Tibial nerve (tissue), 4 donors: ENCODE data around the gene AHCTF1. TPM values are rescaled to one million over a fixed set of nuclear protein-coding genes. Genes with fewer than 3 reads are reported as not detected.

Experiments
- DNase-seq, 2 donors: peaks; one replicate each; pipeline ENCODE4 v3.0.0-alpha.2; 2019; ENCODE audit warnings: low spot score in 2 of 2
- H3K27ac ChIP-seq, 4 donors: fragments of 200-600 bp; sonication (generic) in 3 of 4; one replicate each; pipeline ENCODE4 v1.5.1; 2017 to 2019; ENCODE audit warnings: mild to moderate bottlenecking in 1 of 4
- H3K27me3 ChIP-seq, 2 donors: fragments of 200-600 bp; sonication (generic) in 1 of 2; one replicate each; pipeline versions ENCODE4 v1.5.1 to v1.6.0; 2017 to 2019
- H3K36me3 ChIP-seq, 3 donors: fragments of 200-600 bp; sonication (generic); one replicate each; pipeline ENCODE4 v1.5.1; 2018 to 2019
- H3K4me1 ChIP-seq, 4 donors: fragments of 200-600 bp; sonication (generic) in 3 of 4; one replicate each; pipeline ENCODE4 v1.5.1; 2017 to 2019
- H3K4me3 ChIP-seq, 4 donors: fragments of 200-600 bp; sonication (generic) in 3 of 4; one replicate each; pipeline ENCODE4 v1.5.1; 2017 to 2019; ENCODE audit warnings: mild to moderate bottlenecking in 1 of 4, moderate library complexity in 1 of 4
- H3K9me3 ChIP-seq, 4 donors: fragments of 200-600 bp; sonication (generic) in 3 of 4; one replicate each; pipeline ENCODE4 v1.5.1; 2017 to 2019
- EP300 ChIP-seq, 2 donors: sonication (generic); formaldehyde crosslinking; IDR thresholded peaks; one replicate each; pipeline ENCODE4 v1.6.1; 2017; ENCODE audit warnings: antibody characterized with exemption in 2 of 2, mild to moderate bottlenecking in 1 of 2
- POLR2A ChIP-seq, 2 donors: fragments of 450-650 bp; IDR thresholded peaks; one replicate each; pipeline ENCODE4 v1.6.1; 2017; ENCODE audit warnings: antibody characterized with exemption in 2 of 2, mild to moderate bottlenecking in 2 of 2, moderate library complexity in 2 of 2
- WGBS, 2 donors: methylation state at CpG; one replicate each; pipeline ENCODE4 v1.1.5; 2018; 5-methylcytosine and 5-hydroxymethylcytosine counted together
- total RNA-seq, 4 donors: library from RNA; depleted of rRNA; stranded (reverse); fragments of >200 nt; gene quantifications; one replicate each; pipeline ENCODE4 v1.1.0, GENCODE V29; 2016
- TF ChIP-seq, protein P1 (sequence below), 5 experiments: fragments of 200-600 bp in 3 of 5; fragments of 450-650 bp in 2 of 5; sonication (generic) in 3 of 5; IDR thresholded peaks; one replicate each; pipeline ENCODE4 v1.5.1; 2016 to 2019; ENCODE audit warnings: antibody characterized with exemption in 5 of 5, mild to moderate bottlenecking in 3 of 5, moderate library complexity in 2 of 5

AHCTF1 gene
- total RNA-seq, 4 donors from 2014 or later, result 41.2 to 67.1 (median 45.6) TPM

DNA sequence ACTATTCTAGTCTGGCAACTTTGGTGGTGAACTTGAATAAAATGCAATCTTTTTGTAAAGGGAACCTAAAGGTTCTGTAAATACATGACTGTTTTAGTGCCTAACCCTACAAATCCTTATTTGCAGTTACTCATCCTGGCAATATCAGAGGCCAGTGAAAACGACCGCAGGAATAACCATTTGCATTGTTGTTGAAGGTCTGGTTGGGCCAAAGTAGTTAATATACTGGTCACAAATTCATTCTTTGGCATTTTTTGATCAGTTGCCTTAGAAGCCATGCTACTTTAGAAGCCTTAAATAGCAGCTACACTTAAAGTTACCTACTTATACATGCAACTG is 93.7 kb downstream of the AHCTF1 start:
- 81 to 82% methylated on average over 2 of the region's 2 CpGs for WGBS, 2 donors
- no peak for DNase-seq
- H3K36me3 ChIP-seq, result peaks cover 0 to 46% (median 0%) of the 10 kb centered on the region in 3 donors
- H3K4me3 ChIP-seq, result no peak overlapping the region
- no peaks in the 10 kb centered on the region for H3K4me1 ChIP-seq
- TF ChIP-seq, protein P1, sequence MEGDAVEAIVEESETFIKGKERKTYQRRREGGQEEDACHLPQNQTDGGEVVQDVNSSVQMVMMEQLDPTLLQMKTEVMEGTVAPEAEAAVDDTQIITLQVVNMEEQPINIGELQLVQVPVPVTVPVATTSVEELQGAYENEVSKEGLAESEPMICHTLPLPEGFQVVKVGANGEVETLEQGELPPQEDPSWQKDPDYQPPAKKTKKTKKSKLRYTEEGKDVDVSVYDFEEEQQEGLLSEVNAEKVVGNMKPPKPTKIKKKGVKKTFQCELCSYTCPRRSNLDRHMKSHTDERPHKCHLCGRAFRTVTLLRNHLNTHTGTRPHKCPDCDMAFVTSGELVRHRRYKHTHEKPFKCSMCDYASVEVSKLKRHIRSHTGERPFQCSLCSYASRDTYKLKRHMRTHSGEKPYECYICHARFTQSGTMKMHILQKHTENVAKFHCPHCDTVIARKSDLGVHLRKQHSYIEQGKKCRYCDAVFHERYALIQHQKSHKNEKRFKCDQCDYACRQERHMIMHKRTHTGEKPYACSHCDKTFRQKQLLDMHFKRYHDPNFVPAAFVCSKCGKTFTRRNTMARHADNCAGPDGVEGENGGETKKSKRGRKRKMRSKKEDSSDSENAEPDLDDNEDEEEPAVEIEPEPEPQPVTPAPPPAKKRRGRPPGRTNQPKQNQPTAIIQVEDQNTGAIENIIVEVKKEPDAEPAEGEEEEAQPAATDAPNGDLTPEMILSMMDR (IDR thresholded peaks at IDR 0.05), result no peak
- TF ChIP-seq EP300 (IDR thresholded peaks at IDR 0.05) (no peak), POLR2A (IDR thresholded peaks at IDR 0.05) (no peak)
- no peaks in the 10 kb centered on the region for H3K27me3 ChIP-seq
- H3K9me3 ChIP-seq, result no peaks in the 10 kb centered on the region
- H3K27ac ChIP-seq, result no peak overlapping the region

- 90 to 95% methylated on average over 9 of the region's 9 CpGs for WGBS, 2 donors
- TF ChIP-seq, protein P1 (IDR thresholded peaks at IDR 0.05), result no peak
- TF ChIP-seq EP300 (IDR thresholded peaks at IDR 0.05), result no peak
- TF ChIP-seq POLR2A (IDR thresholded peaks at IDR 0.05), result no peak
- no peak for DNase-seq
- no peak overlapping the region for H3K27ac ChIP-seq
- no peaks in the 10 kb centered on the region for H3K27me3 ChIP-seq
- H3K36me3 ChIP-seq, result peaks cover 0 to 40% (median 0%) of the 10 kb centered on the region in 3 donors
- no peaks in the 10 kb centered on the region for H3K4me1 ChIP-seq
- no peak overlapping the region for H3K4me3 ChIP-seq
- H3K9me3 ChIP-seq, result no peaks in the 10 kb centered on the region
Observed at GRCh38 chr1:246837418-246838117, 94.2 kb downstream of the AHCTF1 start.

DNA sequence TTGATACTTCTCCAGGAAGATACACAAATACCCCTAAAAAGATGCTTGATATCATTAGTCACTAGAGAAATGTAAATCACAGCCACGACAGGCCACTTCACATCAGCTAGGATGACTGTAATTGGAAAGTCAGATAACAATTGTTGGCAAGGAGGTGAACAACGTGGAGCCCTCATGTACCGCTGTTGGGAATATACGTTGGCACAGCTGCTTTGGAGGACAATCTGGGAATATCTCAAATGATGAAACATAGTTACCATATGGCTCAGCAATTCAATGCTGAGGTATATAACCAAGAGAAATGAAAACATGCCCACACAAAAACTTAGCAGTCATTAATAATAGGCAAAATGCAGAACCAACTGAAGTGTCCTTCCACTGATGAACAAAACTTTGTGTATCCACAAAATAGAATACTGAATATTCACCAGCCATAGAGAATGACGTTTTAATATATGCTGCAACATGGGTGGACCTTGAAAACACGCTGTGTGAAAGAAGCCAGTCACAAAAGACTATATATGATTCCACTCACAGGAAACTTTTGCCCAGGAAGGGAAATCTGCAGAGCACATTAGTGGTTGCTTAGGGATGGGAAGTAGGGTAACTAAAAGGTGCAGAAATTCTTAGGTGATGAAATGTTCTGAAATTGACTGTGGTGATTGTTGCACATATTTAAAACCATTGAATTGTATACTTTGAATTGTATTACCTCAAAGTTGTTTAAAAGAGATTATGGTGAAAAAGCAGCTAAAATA is 95.4 kb downstream of the AHCTF1 start:
- H3K36me3 ChIP-seq, result peaks cover 0 to 29% (median 0%) of the 10 kb centered on the region in 3 donors
- no peak overlapping the region for H3K4me3 ChIP-seq
- H3K9me3 ChIP-seq, result no peaks in the 10 kb centered on the region
- no peaks in the 10 kb centered on the region for H3K4me1 ChIP-seq
- no peak for DNase-seq
- TF ChIP-seq POLR2A (IDR thresholded peaks at IDR 0.05) (no peak), EP300 (IDR thresholded peaks at IDR 0.05) (no peak)
- TF ChIP-seq, protein P1 (IDR thresholded peaks at IDR 0.05), result no peak
- WGBS, 2 donors, result 54 to 55% methylated on average over 6 of the region's 6 CpGs
- no peaks in the 10 kb centered on the region for H3K27me3 ChIP-seq
- no peak overlapping the region for H3K27ac ChIP-seq

- H3K27me3 ChIP-seq, result no peaks in the 10 kb centered on the region
- no peaks in the 10 kb centered on the region for H3K4me1 ChIP-seq
- H3K27ac ChIP-seq, result no peak overlapping the region
- H3K36me3 ChIP-seq, result no peaks in the 10 kb centered on the region
- TF ChIP-seq POLR2A (IDR thresholded peaks at IDR 0.05) (no peak), EP300 (IDR thresholded peaks at IDR 0.05) (no peak)
- TF ChIP-seq, protein P1 (IDR thresholded peaks at IDR 0.05), result no peak
- WGBS, 2 donors, result 45 to 58% methylated on average over 4 of the region's 4 CpGs
- DNase-seq, result no peak
- peaks cover 0 to 12% (median 3%) of the 10 kb centered on the region in 4 donors for H3K9me3 ChIP-seq
- no peak overlapping the region for H3K4me3 ChIP-seq
Observed at GRCh38 chr1:246831543-246831942, 100.2 kb downstream of the AHCTF1 start.

- H3K9me3 ChIP-seq, result peaks cover 0 to 12% (median 3%) of the 10 kb centered on the region in 4 donors
- no peaks in the 10 kb centered on the region for H3K4me1 ChIP-seq
- no peak overlapping the region for H3K27ac ChIP-seq
- DNase-seq, result no peak
- TF ChIP-seq EP300 (IDR thresholded peaks at IDR 0.05) (no peak), POLR2A (IDR thresholded peaks at IDR 0.05) (no peak)
- TF ChIP-seq, protein P1 (IDR thresholded peaks at IDR 0.05), result no peak
- H3K27me3 ChIP-seq, result no peaks in the 10 kb centered on the region
- 90 to 93% methylated on average over 4 of the region's 4 CpGs for WGBS, 2 donors
- no peak overlapping the region for H3K4me3 ChIP-seq
- H3K36me3 ChIP-seq, result no peaks in the 10 kb centered on the region
Observed at GRCh38 chr1:246828818-246829217, 102.9 kb downstream of the AHCTF1 start.
